Activated gamma-delta T cell (primary cell): ENCODE data around the gene SNAPIN.
"Not testable (repeated sequence)": the region's sequence is repeated elsewhere in the genome, so short reads cannot be mapped to it uniquely, and the experiment has no call there.

Experiments used
- DNase-seq: peaks from one replicate; lab custom pipeline; 2025; lab: John Stamatoyannopoulos, UW

SNAPIN gene

GRCh38 chr1:153647346-153647714 lies 11.2 kb upstream of the SNAPIN start:
- no peak for DNase-seq

DNA sequence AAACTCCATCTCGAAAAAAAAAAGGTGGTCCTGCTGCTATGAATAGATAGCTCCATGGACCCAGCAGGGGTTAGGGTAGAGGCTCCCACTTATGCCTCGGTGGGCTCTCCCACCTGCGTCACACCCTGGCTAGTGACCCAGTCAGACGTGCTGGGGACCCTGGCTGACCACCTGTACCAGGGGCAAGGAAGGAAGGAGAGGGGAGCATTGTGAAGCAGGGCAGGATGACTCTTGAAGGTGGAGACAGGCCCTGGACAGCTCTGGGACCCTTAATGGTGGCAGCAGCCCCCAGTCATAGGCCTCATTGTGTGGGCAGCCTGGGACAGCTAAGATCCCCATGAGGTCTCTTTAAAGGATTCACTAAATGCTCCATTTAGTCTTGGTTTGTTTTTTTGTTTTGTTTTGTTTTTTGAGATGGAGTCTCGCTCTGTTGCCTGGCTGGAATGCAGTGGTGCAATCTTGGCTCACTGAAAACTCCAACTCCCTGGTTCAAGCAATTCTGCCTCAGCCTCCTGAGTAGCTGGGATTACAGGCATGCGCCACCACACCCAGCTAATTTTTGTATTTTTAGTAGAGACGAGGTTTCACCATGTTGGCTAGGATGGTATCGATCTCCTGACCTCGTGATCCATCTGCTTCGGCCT lies 10.4 kb upstream of the SNAPIN start:
- DNase-seq, result no peak

DNA sequence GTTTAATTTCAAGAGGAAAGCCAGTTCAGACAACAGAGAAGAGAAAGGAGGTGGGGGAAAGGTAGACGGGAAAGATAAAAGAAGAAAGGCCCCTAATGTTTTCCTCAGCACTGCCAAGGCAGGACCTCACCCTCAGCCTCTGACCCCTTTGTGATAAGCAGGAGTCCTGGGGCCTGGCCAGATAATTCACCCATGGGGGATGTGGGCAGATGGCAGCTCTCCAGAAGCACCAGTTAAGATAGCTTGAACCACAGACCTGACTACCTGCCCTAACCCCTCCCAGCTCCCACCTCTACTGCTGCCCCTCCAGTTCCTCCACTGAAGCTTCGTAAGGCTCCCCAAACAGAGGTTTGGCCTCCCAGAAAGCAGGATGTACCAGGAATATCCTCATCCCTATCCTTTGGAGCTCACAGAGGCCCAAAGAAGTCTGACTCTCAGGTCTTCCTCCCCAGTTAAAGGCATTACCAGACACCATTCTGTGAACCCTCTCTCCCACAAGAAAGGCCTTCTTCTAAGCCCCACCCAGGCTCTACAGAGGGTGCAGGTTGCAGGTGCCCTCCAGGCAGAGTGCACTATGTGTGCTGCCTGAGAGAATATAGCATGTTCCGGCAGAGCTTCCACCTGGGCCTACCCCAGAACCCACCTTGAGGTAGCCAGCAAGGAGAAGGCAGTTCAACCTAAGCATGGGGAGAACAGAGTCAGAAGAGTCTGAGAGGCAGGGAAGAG lies 9.2 kb upstream of the SNAPIN start:
- DNase-seq, result no peak

- DNase-seq, result no peak
These were observed 8.7 kb upstream of the SNAPIN start for GRCh38 chr1:153649863-153650235.

- no peak for DNase-seq
These were observed 6.7 kb upstream of the SNAPIN start for GRCh38 chr1:153651771-153652170.

DNA sequence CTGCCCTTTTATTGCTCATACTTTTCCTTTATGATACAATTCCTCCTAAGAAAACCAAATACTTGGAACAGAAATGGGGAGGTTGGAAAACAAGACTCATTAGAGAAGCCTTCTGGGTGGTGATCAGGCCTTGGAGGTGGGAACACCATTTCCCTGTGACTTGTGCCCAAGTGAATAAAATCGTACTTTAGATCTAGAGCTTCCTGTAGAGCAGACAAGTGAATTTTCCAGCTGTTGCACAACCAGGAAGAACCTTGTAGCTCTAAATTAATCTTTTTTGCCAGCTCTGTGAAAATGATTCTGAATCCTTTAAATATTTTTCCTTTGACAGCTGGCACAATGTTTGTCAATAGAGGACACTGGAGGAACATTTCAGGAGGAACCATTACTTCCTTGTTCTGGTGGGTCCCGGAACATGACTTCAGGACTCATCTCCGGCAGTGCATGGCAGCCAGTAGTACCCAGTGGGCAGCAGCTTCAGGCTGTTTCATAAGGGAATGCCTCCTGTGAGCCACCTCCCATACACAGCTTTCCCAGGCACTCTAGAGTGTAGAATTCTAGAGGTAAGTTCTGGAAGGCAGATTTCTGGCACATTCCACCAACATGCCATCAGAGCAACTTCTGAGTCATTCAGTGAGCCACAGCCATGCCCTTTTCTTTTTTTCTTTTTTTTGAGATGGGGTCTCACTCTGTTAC lies 5.5 kb upstream of the SNAPIN start:
- no peak for DNase-seq

GRCh38 chr1:153655333-153655732 lies 3.2 kb upstream of the SNAPIN start:
- no peak for DNase-seq

DNA sequence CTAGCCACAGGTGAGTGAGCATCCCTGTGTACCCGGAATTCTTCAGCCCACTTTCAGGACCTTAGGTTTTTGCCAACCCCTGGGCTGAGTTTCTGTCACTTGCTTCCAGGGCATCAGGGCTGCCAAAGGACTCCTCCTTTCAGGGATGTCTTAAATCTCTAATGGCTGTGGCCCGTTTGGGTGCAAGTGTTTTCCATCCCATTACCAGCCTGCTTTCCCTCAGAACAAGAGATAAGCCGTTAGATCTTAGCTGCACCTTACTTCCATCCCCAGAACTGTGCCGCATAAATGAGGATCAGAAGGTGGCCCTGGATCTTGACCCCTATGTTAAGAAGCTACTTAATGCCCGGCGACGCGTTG lies 652 bp downstream of the SNAPIN start:
- DNase-seq, result no peak

DNA sequence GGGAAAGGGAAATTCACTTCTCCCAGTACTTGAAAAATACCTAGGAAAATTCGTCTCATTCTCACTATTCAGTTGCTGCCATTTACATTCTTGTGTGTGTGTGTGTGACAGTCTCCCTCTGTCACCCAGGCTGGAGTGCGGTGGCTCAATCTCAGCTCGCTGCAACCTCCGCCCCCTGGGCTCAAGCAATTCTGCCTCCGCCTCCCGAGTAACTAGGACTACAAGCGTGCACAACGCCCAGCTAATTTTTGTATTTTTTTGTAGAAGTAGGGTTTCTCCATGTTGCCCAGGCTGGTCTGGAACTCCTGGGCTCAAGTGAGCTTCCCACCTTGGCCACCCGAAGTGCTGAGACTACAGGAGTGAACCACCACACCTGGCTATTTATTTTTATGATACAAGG lies 1.2 kb downstream of the SNAPIN start:
- no peak for DNase-seq

GRCh38 chr1:153661111-153661708 lies 2.7 kb downstream of the SNAPIN start:
- no peak for DNase-seq

DNA sequence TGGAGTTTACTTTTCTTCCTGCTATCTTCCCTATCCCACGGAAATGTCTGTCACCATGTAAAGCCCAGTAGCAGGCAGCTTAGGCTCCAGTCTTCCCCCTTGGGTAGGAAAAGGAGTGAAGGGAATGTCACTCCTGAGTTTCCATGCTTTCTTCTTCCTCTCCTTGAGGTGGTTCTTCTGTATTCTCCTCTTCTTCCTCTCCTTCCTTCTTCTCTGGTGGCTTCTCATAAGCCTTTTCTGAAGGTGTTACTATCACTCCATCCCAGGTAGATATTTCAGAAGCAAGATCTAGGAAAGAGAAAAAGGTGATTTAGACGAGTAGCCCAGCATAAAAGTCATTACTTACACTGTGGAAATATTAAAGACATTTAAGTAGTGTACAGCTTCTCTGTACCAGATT lies 3.8 kb downstream of the SNAPIN start:
- no peak for DNase-seq

DNA sequence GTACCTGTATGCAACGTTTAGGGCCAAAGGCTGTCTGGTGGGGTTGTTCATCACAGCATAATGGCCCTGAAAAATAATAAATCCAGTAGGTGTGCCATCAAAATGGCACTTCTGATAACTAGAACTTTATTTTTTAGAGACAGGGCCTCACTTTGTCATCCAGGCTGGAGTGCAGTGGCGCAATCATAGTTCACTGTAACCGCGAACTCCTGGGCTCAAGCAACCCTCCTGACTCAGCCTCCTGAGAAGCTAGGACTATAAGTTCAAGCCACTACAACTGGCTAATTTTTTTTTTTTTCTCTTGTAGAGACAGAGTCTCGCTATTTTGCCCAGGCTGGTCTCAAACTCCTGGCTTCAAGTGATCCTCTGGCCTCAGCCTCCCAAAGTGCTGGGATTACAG lies 4.7 kb downstream of the SNAPIN start:
- DNase-seq, result no peak

GRCh38 chr1:153667439-153667838 lies 8.9 kb downstream of the SNAPIN start:
- no peak for DNase-seq

- DNase-seq, result not testable (repeated sequence)
These were observed 10.2 kb downstream of the SNAPIN start for GRCh38 chr1:153668672-153669071.

DNA sequence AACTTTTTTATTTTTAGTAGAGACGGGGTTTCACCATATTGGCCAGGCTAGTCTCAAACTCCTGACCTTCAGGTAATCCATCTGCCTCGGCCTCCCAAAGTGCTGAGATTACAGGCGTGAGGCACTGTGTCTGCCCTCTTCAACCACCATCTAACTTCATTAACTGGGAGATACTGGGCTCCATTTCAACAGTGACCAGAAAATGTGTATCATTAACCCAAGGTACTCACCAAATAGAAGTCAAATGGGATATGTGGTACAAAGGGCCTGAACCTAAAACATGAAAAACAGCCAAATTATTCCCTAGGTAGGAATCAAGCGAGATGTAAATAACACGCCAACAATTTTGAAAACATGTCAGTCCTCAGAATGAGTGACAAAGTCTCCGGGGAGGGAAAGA lies 11.1 kb downstream of the SNAPIN start:
- DNase-seq, result no peak

GRCh38 chr1:153670257-153670858 lies 11.9 kb downstream of the SNAPIN start:
- no peak for DNase-seq

DNA sequence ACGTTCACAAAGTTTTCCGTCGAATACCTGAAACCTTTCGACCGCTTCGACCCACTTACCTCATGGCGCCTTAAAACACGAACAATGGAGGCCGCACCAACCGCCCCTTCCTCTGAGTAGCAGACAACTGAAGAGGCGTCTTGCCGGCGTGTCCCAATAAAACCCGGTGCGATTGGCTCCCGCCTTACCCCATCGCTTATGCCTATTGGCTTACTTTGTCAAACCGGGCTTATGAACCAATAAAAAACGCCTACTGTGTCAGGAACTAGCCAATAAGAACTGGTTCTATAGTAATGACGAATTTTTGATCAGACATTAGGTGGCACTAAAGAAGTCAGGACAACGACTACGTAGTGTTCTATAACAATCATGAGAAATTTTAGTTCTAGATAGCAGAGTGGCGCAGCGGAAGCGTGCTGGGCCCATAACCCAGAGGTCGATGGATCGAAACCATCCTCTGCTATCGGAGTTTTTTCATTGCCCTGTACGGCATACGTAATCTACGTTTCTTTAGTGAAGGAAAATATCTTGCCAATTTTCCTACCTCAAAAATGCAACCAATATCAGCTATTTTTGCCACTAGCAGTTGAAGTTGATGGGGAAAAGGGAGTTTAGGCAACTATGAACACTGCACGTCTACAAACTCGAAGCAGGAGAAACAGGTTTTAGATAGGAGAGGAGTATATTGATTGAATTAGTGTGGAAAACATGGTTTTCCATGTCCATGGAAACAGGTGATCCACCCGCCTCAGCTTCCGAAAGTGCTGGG lies 12.5 kb downstream of the SNAPIN start, which contains the start of gene ILF2:
TSS of gene ILF2 (minus strand) at position 135 of the 769 bp plus-strand sequence. CDS start at position 64, 71 bp downstream.
- DNase-seq, result peak; percentile 60

- DNase-seq, result not testable (repeated sequence)
These were observed 13.3 kb downstream of the SNAPIN start for GRCh38 chr1:153671628-153672353.

DNA sequence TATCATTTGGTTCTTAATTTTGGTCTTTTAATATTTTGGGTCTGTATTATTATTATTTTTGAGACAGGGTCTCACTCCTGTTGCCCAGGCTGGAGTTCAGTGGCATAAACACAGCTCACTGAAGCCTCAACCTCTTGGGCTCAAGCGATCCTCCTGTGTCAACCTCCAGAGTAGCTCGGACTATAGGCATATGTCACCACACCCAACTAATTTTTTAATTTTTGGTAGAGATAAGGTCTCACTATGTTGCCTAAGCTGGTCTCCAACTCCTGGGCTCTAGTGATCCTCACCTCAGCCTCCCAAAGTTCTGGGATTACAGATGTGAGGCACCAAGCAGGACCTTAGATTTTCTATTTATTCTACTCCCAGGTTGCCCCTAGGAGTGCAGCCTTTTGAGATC lies 15.0 kb downstream of the SNAPIN start:
- DNase-seq, result no peak

DNA sequence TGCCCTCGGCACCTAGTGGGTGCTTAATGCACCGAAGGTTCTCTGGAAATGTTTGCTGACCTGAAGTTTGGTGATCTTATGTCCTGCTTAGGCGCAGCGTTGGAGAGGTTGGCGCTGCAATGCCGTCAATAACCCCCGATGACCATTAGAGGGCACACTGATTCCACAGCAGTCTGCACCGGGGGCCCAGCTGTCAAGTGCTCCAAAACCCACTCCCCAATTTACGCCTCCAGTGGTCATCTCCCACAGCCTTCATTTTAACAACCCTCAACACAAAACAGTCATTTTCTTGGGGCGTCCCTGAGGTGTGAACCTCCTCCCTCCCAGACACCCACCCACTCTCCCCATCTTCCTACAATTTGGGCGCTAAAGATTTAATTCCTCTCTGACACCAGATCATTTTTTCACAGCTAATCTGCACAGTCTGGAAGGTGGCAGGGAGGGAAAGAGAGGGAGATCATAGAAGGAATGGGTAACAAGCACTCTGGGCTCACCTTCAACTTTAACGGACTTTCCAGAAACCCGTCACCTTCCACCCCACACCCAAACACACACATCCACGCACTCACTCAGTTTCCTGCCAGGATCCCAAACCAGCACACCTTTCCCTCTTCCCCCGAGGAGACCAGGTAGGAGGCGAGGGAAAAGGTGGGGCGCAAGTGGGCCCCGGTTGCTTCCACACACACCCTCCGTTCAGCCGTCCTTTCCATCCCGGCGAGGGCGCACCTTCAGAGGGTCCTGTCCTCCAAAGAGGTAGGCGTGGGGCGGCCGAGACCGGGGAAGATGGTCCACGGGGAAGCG lies 19.4 kb downstream of the SNAPIN start:
- DNase-seq, result no peak
